ENCODE data around the gene DPP3.

The DPP3 gene

DNA sequence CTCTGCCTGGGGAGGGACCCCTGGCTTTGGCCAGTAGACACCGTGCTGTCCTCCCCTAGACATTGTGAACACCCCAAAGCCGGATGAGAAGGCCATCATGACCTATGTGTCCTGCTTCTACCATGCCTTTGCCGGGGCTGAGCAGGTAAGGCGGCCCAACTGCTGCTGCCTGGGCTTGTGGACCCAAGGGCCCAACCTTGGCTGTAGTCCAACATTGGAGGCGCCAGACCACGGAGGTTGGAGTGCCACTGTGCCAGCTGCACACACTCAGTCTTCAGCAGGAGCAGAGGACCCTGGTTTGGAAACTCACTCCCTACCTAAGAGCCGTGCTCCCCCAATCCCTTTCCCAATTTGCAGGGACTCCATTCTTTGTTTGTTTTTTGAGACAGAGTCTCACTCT lies 75.9 kb downstream of the DPP3 start:
- no peak for DNase-seq (ENCODE audit: low read depth in 2 of 2)

DNA sequence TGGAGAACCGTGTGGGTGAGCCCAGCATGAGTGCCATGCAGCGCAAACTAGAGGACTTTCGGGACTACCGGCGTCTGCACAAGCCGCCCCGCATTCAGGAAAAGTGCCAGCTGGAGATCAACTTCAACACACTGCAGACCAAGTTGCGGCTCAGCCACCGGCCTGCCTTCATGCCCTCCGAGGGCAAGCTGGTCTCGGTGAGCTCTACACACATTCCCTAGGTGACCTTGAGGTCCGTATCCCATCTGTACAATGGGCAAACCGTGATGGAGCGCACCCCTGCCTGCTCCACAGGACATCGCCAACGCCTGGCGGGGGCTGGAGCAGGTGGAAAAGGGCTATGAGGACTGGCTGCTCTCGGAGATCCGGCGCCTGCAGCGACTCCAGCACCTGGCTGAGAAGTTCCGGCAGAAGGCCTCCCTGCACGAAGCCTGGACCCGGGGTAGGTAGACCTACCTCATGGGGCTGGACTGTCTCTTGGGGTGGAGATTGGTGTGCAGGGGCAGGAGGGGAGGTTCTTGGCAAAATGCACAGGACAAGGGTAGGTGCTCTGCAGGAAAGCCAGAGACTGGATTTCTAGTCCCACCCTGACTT lies 77.6 kb downstream of the DPP3 start:
- DNase-seq (ENCODE audit: low read depth in 2 of 2): no peak

Data from stimulated activated CD8-positive, alpha-beta memory T cell treated with anti-CD3 and anti-CD28 coated beads, Interleukin-7, amount 100 ng/mL, for 1 hour (primary cell).